Lower leg skin (tissue), 3 donors: ENCODE results near the gene FILIP1L.

Experiments used
- POLR2A ChIP-seq, 2 donors: fragments of 450-650 bp; IDR thresholded peaks; one replicate each; pipeline ENCODE4 v1.6.1; 2016 to 2017; ENCODE audit warnings: antibody characterized with exemption in 2 of 2, mild to moderate bottlenecking in 1 of 2, moderate library complexity in 1 of 2
- TF ChIP-seq, protein P1 (sequence below), 3 donors: fragments of 450-650 bp; IDR thresholded peaks; one replicate each; pipeline ENCODE4 v1.5.1; 2016; ENCODE audit warnings: antibody characterized with exemption in 3 of 3, mild to moderate bottlenecking in 3 of 3, moderate library complexity in 2 of 3

DNA sequence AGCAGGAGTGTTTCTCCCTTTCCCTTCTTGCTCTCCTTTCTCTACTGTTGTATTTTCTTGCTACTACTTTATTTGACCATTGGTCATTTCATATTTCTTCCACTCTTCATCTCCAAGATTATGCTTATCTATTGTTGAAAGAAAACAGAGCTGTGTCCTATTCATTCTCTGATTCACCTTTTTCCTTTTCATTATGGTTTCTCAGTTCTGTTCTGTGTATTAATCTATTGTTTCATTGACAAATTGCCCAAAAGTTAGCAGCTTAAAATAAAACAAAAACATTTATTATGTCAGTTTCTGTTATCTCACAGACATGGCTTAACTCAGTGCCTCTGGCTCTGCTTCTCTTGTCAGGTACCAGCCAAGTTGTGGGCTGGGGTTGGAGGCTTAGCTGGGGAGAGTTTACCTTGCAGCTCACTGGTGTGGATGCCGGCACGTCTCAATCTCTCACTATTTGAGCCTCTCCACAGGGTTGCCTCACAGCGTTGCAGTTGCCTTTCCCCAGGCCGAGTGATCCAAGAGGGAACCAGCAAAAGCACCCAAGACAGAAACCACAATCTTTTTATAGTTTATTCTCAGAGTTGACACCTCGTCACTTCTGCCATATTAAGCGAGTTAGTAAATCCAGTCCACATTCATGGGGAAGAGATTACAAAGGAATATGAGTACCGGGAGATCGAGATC lies 36.9 kb upstream of the FILIP1L start:
- TF ChIP-seq, protein P1, sequence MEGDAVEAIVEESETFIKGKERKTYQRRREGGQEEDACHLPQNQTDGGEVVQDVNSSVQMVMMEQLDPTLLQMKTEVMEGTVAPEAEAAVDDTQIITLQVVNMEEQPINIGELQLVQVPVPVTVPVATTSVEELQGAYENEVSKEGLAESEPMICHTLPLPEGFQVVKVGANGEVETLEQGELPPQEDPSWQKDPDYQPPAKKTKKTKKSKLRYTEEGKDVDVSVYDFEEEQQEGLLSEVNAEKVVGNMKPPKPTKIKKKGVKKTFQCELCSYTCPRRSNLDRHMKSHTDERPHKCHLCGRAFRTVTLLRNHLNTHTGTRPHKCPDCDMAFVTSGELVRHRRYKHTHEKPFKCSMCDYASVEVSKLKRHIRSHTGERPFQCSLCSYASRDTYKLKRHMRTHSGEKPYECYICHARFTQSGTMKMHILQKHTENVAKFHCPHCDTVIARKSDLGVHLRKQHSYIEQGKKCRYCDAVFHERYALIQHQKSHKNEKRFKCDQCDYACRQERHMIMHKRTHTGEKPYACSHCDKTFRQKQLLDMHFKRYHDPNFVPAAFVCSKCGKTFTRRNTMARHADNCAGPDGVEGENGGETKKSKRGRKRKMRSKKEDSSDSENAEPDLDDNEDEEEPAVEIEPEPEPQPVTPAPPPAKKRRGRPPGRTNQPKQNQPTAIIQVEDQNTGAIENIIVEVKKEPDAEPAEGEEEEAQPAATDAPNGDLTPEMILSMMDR (IDR thresholded peaks at IDR 0.05), result no peak
- no peak for TF ChIP-seq POLR2A (IDR thresholded peaks at IDR 0.05)
